Measurements from ENCODE around the gene CNOT11.

Gene CNOT11

GRCh38 chr2:101282980-101283379 is 30.3 kb downstream of the CNOT11 start:
- DNase-seq: no peak

GRCh38 chr2:101286684-101287083 is 34.0 kb downstream of the CNOT11 start:
- DNase-seq: no peak

GRCh38 chr2:101287303-101287702 is 34.6 kb downstream of the CNOT11 start:
- no peak for DNase-seq

DNA sequence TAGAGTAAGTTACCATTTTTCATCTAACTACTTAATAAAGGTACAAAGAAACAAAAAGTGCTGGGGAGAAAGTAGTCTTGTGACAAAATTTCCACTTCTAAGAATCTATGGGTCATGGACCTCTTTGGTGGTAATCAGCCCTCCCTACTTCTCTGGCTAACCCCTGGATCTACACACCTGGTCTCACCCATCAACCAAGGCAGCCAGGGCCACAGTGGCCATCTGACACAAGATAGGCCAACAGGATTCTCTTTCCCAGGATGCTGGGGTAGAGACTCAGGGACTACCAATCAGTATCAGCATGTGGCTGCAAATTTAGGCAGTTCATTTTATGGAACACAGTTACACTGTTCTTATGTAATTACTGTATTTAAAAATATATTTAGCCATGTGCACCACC is 38.0 kb downstream of the CNOT11 start:
- no peak for DNase-seq

- no peak for DNase-seq
Measured at GRCh38 chr2:101291973-101292372, 39.3 kb downstream of the CNOT11 start.

- DNase-seq: no peak
Measured at GRCh38 chr2:101293544-101293943, 40.9 kb downstream of the CNOT11 start.

- no peak for DNase-seq
Measured at GRCh38 chr2:101294861-101295260, 42.2 kb downstream of the CNOT11 start.

DNA sequence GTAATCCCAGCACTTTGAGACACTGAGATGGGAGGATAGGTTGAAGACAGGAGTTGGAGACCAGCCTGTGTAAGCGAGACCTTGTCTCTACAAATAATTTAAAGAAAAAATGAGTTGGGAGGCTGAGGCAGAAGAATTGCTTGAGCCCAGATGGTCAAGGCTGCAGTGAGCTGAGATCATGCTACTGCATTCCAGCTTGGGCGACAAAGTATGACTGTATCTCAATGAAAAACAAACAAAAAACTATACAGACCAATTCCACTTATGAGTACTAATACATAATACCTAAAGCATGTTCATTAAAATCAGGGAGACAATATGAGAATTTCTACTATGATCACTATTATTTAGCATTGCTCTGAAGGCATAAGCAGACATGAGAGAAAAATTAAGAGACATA is 43.2 kb downstream of the CNOT11 start:
- no peak for DNase-seq

GRCh38 chr2:101296371-101296770 is 43.7 kb downstream of the CNOT11 start:
- DNase-seq: no peak

DNA sequence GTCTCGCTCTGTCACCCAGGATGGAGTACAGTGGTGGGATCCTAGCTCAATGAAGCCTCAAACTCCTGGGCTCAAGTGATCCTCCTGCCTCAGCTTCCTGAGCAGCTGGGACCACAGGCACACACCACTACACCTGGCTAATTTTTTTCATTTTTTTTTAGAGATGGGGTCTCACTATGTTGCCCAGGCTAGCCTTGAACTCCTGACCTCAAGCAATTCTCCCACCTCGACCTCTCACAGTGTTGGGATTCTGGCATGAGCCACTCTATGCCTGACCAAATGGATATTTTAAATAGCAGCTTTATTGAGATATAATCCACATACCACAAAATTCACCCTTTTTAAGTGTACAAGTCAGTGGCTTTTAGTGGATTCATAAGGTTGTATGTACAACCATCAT is 44.7 kb downstream of the CNOT11 start:
- no peak for DNase-seq

GRCh38 chr2:101299604-101300003 is 46.9 kb downstream of the CNOT11 start:
- DNase-seq: no peak

GRCh38 chr2:101300164-101300563 is 47.5 kb downstream of the CNOT11 start:
- DNase-seq: no peak

- no peak for DNase-seq
Measured at GRCh38 chr2:101300836-101301235, 48.1 kb downstream of the CNOT11 start.

DNA sequence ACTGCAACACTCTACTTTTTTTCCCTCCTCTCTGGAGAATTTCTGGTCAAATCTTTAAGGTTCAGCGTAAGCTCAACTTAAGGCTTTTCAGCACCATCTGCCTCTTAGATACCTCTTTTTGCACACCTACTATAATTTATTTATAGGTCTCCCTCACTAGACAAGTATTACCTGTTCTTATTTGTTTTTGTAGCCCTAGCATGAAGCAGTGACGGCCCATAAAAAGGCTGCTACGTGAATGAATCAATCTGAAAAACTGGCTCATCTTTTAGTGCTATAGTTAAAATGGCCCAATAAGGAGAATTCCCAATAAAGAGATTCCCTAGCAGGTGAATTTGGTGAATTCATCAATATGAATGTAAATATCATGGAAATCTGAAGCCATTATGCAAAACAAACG is 49.3 kb downstream of the CNOT11 start:
- no peak for DNase-seq

GRCh38 chr2:101303688-101304087 is 51.0 kb downstream of the CNOT11 start:
- no peak for DNase-seq

GRCh38 chr2:101305035-101305434 is 52.3 kb downstream of the CNOT11 start:
- DNase-seq: no peak

GRCh38 chr2:101305492-101306078 is 52.9 kb downstream of the CNOT11 start:
- DNase-seq: no peak

- DNase-seq: no peak
Measured at GRCh38 chr2:101306410-101306809, 53.7 kb downstream of the CNOT11 start.

DNA sequence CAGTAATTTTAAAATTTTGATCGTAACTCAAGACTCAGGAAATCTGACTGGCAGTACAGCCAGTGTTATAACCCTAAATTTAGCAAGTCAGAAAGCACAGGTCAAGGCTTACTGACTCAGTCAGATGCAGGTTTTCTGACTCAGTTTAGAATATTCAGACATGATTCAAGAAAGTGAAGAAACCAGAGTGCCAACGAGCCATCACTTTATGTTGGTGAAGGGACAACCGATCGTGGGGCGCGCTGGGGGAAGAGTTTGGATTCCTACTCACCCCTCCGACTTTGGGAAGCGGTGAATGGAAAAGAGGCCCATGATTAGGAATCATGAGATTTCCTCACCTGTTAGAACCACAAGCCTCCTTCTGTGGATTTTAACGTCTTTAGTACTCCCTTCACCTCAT is 54.8 kb downstream of the CNOT11 start:
- no peak for DNase-seq

DNA sequence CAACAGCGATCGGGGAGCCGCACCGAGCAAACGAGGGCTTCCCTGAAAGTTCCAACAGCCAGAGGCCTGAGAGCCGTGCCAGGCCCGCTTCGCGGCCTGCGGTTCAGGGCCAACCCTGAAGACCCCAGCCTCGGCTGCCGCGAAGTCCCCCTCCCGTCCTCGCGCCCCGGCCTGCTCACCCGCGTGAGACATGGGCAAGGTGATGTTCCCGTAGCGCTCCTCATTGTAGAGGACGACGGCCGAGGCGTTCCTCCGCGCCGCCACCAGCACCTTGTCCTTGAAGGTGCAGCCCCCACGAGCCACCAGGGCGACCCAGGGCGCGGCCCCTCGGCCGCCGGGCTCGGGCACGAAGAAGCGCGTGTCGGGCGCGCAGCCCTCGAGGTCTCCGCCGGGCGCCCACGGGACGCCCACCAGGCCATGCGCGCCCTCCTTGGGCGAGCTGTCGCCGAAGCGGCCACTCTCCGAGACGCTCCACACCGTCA is 55.3 kb downstream of the CNOT11 start:
- DNase-seq: peak; percentile 25

GRCh38 chr2:101308432-101309210 is 55.9 kb downstream of the CNOT11 start, which contains the start of gene RNF149:
TSS of gene RNF149 (minus strand) at chr2:101308701. CDS start at chr2:101308588, 113 bp downstream.
- peak; percentile 86 for DNase-seq

GRCh38 chr2:101310090-101310833 is 57.6 kb downstream of the CNOT11 start:
- no peak for DNase-seq

- DNase-seq: no peak
Measured at GRCh38 chr2:101310834-101311695, 58.4 kb downstream of the CNOT11 start.

Measured in activated effector memory CD4-positive, alpha-beta T cell treated with Interleukin-2 at 50 U/mL for 16 hours (primary cell).